Breast epithelium (tissue), 3 donors: ENCODE results near the gene HLTF.

ENCODE experiments used
- POLR2A ChIP-seq: fragments of 450-650 bp; IDR thresholded peaks from one replicate; pipeline ENCODE4 v1.6.1; 2016; ENCODE audit warnings: antibody characterized with exemption, mild to moderate bottlenecking, moderate library complexity
- POLR2AphosphoS5 ChIP-seq, 3 donors: sonication (generic); formaldehyde crosslinking; IDR thresholded peaks; one replicate each; pipeline ENCODE4 v1.6.1; 2017; ENCODE audit warnings: antibody characterized with exemption in 3 of 3
- TF ChIP-seq, protein P1 (sequence below), 3 donors: fragments of 450-650 bp; IDR thresholded peaks; one replicate each; pipeline ENCODE4 v1.5.1; 2016 to 2017; ENCODE audit warnings: antibody characterized with exemption in 3 of 3, mild to moderate bottlenecking in 3 of 3, moderate library complexity in 3 of 3

DNA sequence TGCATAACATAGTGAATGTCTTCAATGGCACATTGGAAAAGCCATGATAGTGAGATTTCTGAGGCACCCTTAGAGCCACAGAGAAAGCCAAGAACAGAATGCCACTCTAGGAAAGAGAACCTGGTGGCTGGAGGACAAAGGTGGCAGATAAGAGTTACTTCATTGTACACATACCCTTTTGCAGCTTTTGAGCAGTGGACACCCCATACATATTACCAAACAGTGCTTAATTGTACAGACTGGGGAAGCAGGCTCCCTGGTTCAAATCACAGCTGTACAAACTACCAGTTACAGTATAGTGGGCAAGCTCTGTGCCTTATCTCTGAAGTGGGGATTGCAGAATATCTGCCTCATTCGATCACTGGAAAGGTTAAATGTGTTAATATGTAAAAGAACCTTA, 105.1 kb downstream of the HLTF start:
- TF ChIP-seq POLR2A (no peak), POLR2AphosphoS5 (IDR thresholded peaks at IDR 0.05) (no peak)
- TF ChIP-seq, protein P1, sequence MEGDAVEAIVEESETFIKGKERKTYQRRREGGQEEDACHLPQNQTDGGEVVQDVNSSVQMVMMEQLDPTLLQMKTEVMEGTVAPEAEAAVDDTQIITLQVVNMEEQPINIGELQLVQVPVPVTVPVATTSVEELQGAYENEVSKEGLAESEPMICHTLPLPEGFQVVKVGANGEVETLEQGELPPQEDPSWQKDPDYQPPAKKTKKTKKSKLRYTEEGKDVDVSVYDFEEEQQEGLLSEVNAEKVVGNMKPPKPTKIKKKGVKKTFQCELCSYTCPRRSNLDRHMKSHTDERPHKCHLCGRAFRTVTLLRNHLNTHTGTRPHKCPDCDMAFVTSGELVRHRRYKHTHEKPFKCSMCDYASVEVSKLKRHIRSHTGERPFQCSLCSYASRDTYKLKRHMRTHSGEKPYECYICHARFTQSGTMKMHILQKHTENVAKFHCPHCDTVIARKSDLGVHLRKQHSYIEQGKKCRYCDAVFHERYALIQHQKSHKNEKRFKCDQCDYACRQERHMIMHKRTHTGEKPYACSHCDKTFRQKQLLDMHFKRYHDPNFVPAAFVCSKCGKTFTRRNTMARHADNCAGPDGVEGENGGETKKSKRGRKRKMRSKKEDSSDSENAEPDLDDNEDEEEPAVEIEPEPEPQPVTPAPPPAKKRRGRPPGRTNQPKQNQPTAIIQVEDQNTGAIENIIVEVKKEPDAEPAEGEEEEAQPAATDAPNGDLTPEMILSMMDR (IDR thresholded peaks at IDR 0.05): no peak
